Aorta (tissue), 5 donors: ENCODE results near the gene APBA3. TPM values are rescaled to one million over a fixed set of nuclear protein-coding genes. Genes with fewer than 3 reads are reported as not detected.

Source experiments
- ATAC-seq: fragments of 200-7000 bp; cut with Tn5 transposase; one replicate; pipeline ENCODE4 v1.9.1; 2022; ENCODE audit warnings: moderate library complexity; ENCODE audit not compliant: low FRiP score
- DNase-seq, 2 donors: peaks; one replicate each; pipeline ENCODE4 v3.0.0-alpha.2; 2020
- H3K27ac ChIP-seq, 2 donors: one replicate each; pipeline ENCODE4 v1.5.1; 2013; ENCODE audit warnings: low read length in 2 of 2, mild to moderate bottlenecking in 2 of 2, moderate library complexity in 2 of 2, control low read depth in 1 of 2, inconsistent platforms in 1 of 2, low read depth in 1 of 2
- H3K27me3 ChIP-seq, 2 donors: one replicate each; pipeline ENCODE4 v1.6.1; 2013; ENCODE audit warnings: control low read depth in 1 of 2, low read length in 1 of 2, mild to moderate bottlenecking in 1 of 2, moderate library complexity in 1 of 2; ENCODE audit not compliant: insufficient read depth in 2 of 2, control insufficient read depth in 1 of 2
- H3K36me3 ChIP-seq, 2 donors: one replicate each; pipeline ENCODE4 v1.6.1; 2013; ENCODE audit warnings: control low read depth in 1 of 2, low read length in 1 of 2, mild to moderate bottlenecking in 1 of 2; ENCODE audit not compliant: insufficient read depth in 2 of 2, control insufficient read depth in 1 of 2
- H3K4me1 ChIP-seq, 2 donors: one replicate each; pipeline ENCODE4 v1.6.1; 2013; ENCODE audit warnings: low read length in 2 of 2, control low read depth in 1 of 2, mild to moderate bottlenecking in 1 of 2, moderate library complexity in 1 of 2; ENCODE audit not compliant: insufficient read depth in 2 of 2, control insufficient read depth in 1 of 2
- H3K4me3 ChIP-seq, 2 donors: one replicate each; pipeline ENCODE4 v1.5.1; 2013; ENCODE audit warnings: low read length in 2 of 2, control low read depth in 1 of 2, mild to moderate bottlenecking in 1 of 2
- H3K9me3 ChIP-seq: one replicate; pipeline ENCODE4 v1.6.1; 2013; ENCODE audit warnings: mild to moderate bottlenecking, low read length; ENCODE audit not compliant: control insufficient read depth
- WGBS, 2 donors: extraction: QIAGEN DNeasy Blood & Tissue Kit; methylation state at CpG; one replicate each; pipeline ENCODE4 v1.1.7; 2013; 5-methylcytosine and 5-hydroxymethylcytosine counted together
- intact Hi-C, 2 donors: fragments of 100-400 bp; cut with DNase I; formaldehyde crosslinking; loops; one replicate each; pipeline versions ENCODE4 v1.14.2 to v1.15.0; 2022
- polyA plus RNA-seq, 2 donors: library from polyadenylated mRNA; stranded (reverse); fragments of 200-250 nt; gene quantifications; one replicate each; pipeline ENCODE4 v1.2.3, GENCODE V29; 2013
- total RNA-seq, 2 donors: library from RNA; stranded (reverse); fragmentation: NEBNext Ultra II Directional; extraction: Animal tissue kit (Norgen Biotek cat#: 25700); gene quantifications; one replicate each; pipeline ENCODE4 v1.2.1, GENCODE V29; 2021
- donor health status: healthy with polysubstance abuse.
- donor health status: Bipolar disorder and iron deficiency.
- donor health status: DM: no; HTN: no; CAD: no.
- donor health status: DM: no; HTN: no; CAD: no.
- donor health status: DM: yes; HTN: yes; CAD: no.

Gene APBA3
- total and polyA plus RNA-seq, 4 donors = 7.1 to 25.6 (median 20.0) TPM

GRCh38 chr19:3790941-3791340 lies 29.4 kb upstream of the APBA3 start:
- DNase-seq (no peak), ATAC-seq (no peak)
- H3K4me1 ChIP-seq = no peaks in the 10 kb centered on the region
- no peak overlapping the region for H3K27ac ChIP-seq
- 75 to 81% methylated on average over 7 of the region's 7 CpGs for WGBS, 2 donors
- no peak overlapping the region for H3K4me3 ChIP-seq
- intact Hi-C loops = no loop called here
- H3K9me3 ChIP-seq = peaks cover 5% of the 10 kb centered on the region
- no peaks in the 10 kb centered on the region for H3K36me3 ChIP-seq
- no peaks in the 10 kb centered on the region for H3K27me3 ChIP-seq

- Histone ChIP-seq H3K36me3 (no peaks in the 10 kb centered on the region), H3K4me1 (no peaks in the 10 kb centered on the region), H3K27me3 (no peaks in the 10 kb centered on the region), H3K9me3 (peaks cover 5% of the 10 kb centered on the region), H3K4me3 (no peak overlapping the region), H3K27ac (no peak overlapping the region)
- 67 to 72% methylated on average over 6 of the region's 6 CpGs for WGBS, 2 donors
- ATAC-seq (no peak), DNase-seq (no peak)
- intact Hi-C loops = no loop called here
Observed at GRCh38 chr19:3790209-3790734, 28.8 kb upstream of the APBA3 start.

DNA sequence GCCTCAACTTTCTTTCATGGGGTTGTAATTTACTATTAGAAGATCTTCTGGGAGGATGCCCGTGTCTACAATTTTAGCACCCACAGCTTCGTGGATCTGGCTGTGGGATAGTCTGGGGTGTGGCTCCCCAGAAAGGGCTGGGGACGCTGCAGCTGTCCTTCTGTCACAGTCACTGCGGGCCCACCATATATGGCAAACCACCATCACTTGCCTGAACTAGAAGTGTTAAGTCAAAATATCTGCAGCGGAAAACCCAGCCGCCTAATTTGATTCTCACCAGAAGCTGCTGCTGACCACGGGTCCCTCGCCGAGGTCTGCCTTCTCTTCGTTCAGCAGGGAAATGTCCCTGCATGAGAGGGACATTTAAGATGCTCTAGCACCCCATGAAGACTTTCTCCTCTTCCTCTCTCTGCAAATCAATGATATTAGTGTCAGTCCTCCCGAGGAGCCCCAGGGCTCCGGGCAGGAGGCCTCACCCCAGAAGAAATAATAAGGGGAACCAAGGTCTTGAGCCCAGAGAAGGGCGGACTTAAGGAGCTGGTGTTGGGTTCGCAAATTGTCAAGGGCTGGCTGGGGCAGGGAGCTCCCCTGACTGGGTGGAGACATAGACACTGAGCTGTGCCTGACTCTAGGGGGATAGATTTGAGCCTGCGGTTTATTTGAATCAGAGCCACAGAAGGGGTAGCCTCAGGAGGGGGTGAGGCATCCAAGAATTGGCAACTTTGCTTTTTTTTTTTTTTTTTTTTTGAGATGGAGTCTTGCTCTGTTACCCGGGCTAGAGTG lies 27.7 kb upstream of the APBA3 start:
- intact Hi-C loops = no loop called here
- H3K27me3 ChIP-seq = no peaks in the 10 kb centered on the region
- DNase-seq = no peak
- H3K9me3 ChIP-seq = peaks cover 5% of the 10 kb centered on the region
- 42 to 46% methylated on average over 15 to 16 of the region's 16 CpGs for WGBS, 2 donors
- H3K27ac ChIP-seq = no peak overlapping the region
- H3K4me3 ChIP-seq = no peak overlapping the region
- ATAC-seq = no peak
- no peaks in the 10 kb centered on the region for H3K4me1 ChIP-seq
- H3K36me3 ChIP-seq = no peaks in the 10 kb centered on the region

DNA sequence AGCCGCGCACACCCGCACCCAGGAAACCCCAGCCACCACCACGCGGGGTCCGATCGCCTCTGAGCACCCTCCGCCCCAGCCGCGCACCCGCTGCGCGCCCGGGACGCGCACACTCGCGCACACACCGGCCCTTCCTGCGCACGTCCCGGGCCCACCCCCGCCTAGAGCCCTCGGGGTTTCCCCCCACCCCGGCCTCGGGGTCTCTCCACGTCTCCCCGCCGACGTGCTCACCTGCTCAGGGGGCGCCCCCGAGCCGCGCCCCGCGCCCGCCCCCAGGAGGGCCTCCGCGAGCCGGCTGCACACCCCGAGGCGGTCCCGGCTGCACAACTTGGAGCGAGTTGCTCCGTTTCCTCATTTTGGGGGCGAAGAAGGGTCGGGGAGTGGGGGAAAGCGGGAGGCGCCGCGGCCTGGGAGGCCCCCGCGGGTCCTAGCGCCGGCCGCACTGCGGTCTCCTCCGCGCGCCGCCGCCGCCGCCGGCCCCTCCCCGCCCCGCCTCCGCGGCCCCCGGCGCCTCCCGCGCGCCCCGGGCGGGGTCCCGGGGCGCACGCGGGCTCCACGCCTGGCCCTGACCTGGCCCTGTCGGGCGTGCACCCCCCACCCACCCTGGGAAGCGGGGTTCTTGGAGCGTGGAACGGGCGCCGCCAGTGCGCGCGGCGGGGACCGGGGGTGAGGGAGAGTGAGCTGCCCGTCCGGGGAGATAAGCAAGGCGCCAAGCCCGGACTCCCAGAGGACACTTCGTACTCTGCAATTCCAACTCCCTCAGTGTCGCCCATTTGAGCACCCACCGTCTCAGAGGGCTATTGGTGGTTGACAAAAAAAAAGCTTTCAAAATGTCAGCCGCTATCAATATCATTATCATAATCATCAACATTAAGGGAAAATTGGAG lies 24.7 kb upstream of the APBA3 start, which contains the start of gene MATK:
MATK (minus strand) TSS at position 444 of the 887 bp plus-strand sequence. CDS start 1,246 bp downstream, outside the sequence.
- peaks cover 14% of the 10 kb centered on the region for H3K9me3 ChIP-seq
- ATAC-seq (no peak), DNase-seq (no peak)
- no peak within 1 kb of the TSS for H3K27ac ChIP-seq
- no peaks in the 10 kb centered on the region for H3K4me1 ChIP-seq
- 5 to 6% methylated on average over 57 to 101 of the region's 101 CpGs for WGBS, 2 donors
- no peaks in the 10 kb centered on the region for H3K36me3 ChIP-seq
- intact Hi-C loops = no loop called here
- no peak within 1 kb of the TSS for H3K4me3 ChIP-seq
- H3K27me3 ChIP-seq = peaks cover 0 to 2% of the 10 kb centered on the region in 2 donors

GRCh38 chr19:3785451-3785937 lies 24.0 kb upstream of the APBA3 start:
- peaks cover 10% of the 10 kb centered on the region for H3K9me3 ChIP-seq
- no peak for DNase-seq
- H3K27me3 ChIP-seq = peaks cover 0 to 2% of the 10 kb centered on the region in 2 donors
- H3K36me3 ChIP-seq = no peaks in the 10 kb centered on the region
- 2% methylated on average over 46 to 47 of the region's 47 CpGs for WGBS, 2 donors
- no peak for ATAC-seq
- no peak overlapping the region for H3K4me3 ChIP-seq
- intact Hi-C loops = no loop called here
- H3K4me1 ChIP-seq = no peaks in the 10 kb centered on the region
- H3K27ac ChIP-seq = no peak overlapping the region

- H3K9me3 ChIP-seq = peaks cover 10% of the 10 kb centered on the region
- H3K27me3 ChIP-seq = peaks cover 0 to 2% of the 10 kb centered on the region in 2 donors
- ATAC-seq = no peak
- H3K4me1 ChIP-seq = no peaks in the 10 kb centered on the region
- H3K36me3 ChIP-seq = no peaks in the 10 kb centered on the region
- no peak overlapping the region for H3K27ac ChIP-seq
- WGBS, 2 donors = 19 to 24% methylated on average over 22 to 25 of the region's 25 CpGs
- DNase-seq = no peak
- H3K4me3 ChIP-seq = no peak overlapping the region
- intact Hi-C loops = no loop called here
Observed at GRCh38 chr19:3784607-3785450, 23.3 kb upstream of the APBA3 start.

GRCh38 chr19:3783660-3784584 lies 22.4 kb upstream of the APBA3 start:
- DNase-seq (no peak), ATAC-seq (no peak)
- Histone ChIP-seq H3K4me3 (no peak overlapping the region), H3K9me3 (peaks cover 10% of the 10 kb centered on the region), H3K27ac (no peak overlapping the region), H3K36me3 (no peaks in the 10 kb centered on the region), H3K4me1 (no peaks in the 10 kb centered on the region), H3K27me3 (peaks cover 0 to 2% of the 10 kb centered on the region in 2 donors)
- WGBS, 2 donors = 72 to 73% methylated on average over 45 to 49 of the region's 49 CpGs
- intact Hi-C loops = no loop called here
